NCI-H2196 treated with DMSO at 0.1 percent for 48 hours (cell line): ENCODE measurements around the gene IRF2BP2.
"Not testable (repeated sequence)": the region's sequence is repeated elsewhere in the genome, so short reads cannot be mapped to it uniquely, and the experiment has no call there.

Experiments used
- DNase-seq: peaks from one replicate; lab custom pipeline; 2025; ENCODE audit not compliant: unreplicated experiment; lab: John Stamatoyannopoulos, UW

IRF2BP2 gene

DNA sequence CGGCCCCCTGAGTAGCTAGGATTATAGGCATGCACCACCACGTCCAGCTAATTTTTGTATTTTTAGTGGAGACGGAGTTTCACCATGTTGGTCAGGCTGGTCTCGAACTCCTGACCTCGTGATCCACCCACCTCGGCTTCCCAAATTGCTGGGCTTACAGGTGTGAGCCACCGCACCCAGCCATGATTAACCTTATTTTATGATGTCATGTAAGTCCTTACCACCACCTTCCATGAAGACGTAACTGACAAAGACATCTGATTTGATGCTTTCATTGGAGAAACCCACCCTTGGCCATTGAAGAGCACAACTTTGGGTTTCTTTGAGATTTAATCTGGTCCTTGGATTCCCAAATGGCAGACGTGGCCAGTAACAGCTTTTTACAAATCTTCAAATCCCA, 24.9 kb upstream of the IRF2BP2 start:
- DNase-seq, result not testable (repeated sequence)

DNA sequence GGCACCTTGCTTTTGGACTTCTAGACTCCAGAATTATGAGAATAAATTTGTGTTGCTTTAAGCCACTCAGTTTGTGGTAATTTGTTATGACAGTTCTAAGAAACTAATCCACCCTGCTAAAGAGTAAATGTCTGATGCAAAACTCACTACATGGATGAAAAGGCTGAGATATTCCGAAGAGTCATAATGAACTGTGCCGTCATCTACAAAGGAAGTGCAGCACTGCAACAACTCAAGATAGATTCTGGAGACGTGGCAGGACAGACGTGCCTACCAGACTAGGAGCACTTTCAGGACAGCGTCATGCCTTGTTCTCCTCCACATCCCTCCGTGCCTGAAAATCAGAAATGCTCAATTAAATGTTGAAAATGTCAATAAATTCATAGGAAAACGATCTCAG, 24.4 kb upstream of the IRF2BP2 start:
- DNase-seq, result no peak

DNA sequence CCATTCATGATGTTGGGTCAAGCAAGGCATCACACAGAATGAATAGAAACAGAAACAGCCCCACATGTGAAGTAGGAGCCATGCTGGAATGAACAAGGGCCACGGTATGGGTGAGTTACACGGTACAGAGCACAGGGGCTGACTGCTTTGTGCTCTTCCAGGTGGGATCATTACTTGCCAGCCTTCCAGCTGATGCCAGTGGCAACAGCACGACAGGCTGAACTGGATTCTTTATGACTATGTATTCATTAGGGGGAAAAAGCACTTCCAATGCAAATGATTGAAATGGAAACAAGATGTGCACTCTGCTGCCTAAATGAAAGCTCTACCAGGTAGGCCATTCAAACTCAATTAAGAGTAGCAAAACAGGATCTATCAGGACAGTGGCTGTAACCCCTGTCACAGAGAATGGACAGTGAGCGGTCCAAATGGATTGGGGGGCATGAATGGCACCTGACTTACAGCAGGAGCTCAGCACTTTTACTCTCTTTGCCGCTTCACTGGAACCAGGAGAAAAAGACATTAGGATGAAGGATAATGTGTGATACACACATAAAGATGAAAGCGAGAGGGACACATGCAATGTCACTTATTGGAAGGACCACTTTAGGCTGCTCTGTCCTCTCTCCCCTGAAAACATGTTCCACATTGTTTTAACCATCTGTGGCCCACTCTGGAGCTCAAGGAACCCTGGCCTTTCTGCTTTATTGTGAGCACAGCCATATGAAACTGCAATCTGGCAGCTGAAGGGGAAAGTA, 23.4 kb upstream of the IRF2BP2 start:
- no peak for DNase-seq

DNA sequence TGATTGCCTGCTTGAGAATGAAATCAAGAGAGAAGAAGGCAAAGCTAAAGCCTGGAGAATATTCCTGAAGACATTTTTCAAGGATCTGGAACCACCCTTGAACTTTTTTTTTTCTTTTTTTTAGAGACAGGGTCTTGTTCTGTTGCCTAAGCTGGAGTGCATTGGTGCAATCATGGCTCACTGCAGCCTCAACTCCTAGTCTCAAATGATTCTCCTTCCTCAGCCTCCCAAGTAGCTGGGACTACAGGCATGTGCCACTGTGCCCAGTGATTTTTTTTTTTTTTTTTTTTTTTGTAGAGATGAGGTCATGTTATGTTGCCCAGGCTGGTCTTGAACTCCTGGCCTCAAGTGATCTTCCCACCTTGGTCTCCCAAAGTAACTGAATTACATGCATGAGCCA, 22.2 kb upstream of the IRF2BP2 start:
- DNase-seq, result no peak

GRCh38 chr1:234631721-234632125, 21.7 kb upstream of the IRF2BP2 start:
- no peak for DNase-seq

- DNase-seq, result no peak
Observed at GRCh38 chr1:234629026-234629425, 19.0 kb upstream of the IRF2BP2 start.

DNA sequence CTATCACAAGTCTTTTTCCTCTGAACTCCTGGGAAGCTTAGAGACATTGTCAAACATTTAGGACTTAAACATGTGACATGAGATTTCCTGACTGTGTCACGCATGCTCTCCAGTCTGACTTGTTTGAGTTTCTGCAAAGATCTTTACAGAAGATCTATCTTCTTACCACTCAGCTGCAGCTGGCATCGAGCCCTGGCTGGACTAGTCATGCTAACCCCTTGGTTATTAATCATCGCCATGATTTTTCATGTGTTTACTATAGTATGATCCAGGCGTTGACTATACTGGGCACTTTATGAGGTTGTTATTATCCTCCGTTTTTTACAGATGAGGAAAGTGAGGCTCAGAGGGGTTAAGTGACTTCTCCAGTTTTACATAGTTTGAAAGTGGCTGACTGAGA, 18.1 kb upstream of the IRF2BP2 start:
- no peak for DNase-seq

GRCh38 chr1:234627009-234627950, 17.3 kb upstream of the IRF2BP2 start:
- no peak for DNase-seq

- DNase-seq, result no peak
Observed at GRCh38 chr1:234626391-234626790, 16.4 kb upstream of the IRF2BP2 start.

- DNase-seq, result no peak
Observed at GRCh38 chr1:234624724-234625117, 14.7 kb upstream of the IRF2BP2 start.

GRCh38 chr1:234621657-234622335, 11.8 kb upstream of the IRF2BP2 start:
- DNase-seq, result no peak

- DNase-seq, result no peak
Observed at GRCh38 chr1:234621127-234621468, 11.1 kb upstream of the IRF2BP2 start.

DNA sequence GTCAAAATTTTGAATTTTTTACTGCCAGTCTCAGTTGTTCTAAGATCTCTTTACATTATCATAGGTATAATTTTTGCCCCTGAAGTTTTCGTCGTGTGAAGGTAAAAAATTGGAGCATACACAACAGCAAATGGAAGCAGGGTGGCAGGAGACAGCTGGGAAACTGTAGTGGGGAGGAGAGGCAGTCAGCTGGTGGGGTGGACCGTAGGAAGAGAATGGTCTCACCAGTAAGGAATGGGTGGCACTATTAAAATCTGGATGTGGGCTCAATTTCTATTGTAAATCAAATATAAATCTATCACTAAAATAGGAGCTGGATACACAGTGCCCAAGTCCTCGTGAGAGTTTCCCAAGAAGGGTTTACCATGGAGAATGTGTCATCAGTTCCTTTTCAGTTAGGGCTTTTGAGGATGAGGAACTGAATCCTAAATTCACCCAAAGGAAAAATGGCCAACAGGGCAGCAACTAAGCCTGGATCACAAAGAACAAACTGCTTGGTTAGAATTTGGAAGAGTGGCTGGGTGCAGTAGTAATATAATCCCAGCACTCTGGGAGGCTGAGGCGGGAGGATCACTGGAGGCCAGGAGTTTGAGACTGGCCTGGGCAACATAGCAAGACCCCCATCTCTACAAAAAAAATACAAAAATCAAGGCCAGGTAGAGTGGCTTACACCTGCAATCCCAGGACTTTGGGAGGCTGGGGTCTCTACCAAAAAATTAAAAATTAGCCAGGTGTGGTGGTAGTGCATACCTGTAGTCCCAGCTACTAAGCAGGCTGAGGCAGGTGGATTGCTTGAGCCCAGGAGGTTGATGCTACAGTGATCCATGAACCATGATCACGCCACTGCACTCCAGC, 10.5 kb upstream of the IRF2BP2 start:
- DNase-seq, result no peak

DNA sequence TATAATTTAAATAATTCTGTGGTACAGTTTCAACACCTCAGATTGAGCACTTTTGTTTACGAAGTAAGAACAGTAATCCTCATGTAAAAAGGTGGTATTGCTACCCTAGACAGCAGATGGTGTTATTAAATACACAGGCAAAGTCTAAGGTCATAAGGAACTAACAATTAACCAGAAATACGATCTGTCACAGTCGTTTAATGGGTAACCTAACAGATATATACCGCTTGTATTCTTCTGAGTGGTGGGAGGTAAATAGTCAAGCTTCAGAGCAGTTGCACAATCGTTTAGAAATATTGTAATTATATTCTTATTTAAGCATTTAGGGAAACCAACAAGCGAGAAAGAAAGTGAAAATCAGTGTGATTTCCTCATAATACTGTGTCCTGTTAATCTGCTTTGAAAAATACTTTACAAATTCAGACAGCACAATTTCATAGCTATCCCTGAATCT, 9.8 kb upstream of the IRF2BP2 start:
- no peak for DNase-seq

- DNase-seq, result no peak
Observed at GRCh38 chr1:234619071-234619480, 9.1 kb upstream of the IRF2BP2 start.

DNA sequence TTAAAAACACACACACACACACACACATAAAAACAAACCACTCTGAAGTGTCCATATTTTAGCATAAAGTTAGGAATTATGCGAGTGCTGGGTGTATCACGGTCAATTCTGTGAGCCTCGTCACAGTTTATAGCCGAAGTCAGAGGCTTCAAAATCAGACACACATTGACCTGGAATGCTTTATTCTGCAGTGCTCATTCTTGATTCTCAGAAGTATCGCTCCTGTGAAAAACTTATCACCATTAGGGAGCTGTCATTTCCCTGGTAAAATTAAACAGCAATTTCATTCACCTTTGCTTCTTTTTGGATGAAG, 8.7 kb upstream of the IRF2BP2 start:
- DNase-seq, result no peak

DNA sequence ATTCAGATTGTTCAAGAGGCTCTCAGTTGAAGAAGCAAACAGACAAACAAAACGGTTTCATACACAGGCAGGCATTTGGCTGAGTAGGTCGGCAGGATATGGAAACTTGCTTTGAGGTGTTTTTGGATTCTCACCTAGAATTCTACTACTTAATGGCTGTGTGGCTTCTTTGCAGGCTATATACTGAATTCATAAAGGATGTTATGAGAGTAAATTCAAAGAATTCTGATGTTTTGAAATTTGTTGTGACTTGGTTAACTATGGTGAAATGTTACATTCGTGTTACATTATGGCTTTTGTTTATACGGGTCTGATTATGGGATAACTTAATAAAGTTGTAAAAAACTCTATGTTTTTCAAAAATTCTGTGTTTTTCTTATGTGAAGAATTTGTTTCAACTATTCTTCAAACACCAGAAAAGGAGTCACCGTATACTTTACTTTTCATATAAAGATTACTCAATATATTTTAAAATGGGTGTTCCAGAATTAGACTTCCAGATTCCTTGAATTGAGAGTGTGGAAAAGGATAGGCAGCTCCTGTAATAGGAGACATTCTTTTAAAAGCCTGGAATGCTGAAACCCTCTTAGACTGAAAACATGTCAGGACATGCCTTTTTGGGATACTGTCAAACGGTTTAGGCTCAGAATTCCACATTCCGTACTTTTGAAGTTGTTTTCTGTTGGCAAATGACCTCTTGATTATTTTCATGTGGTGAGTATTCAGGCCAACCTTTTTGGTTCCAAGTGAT, 8.2 kb upstream of the IRF2BP2 start:
- DNase-seq, result no peak

DNA sequence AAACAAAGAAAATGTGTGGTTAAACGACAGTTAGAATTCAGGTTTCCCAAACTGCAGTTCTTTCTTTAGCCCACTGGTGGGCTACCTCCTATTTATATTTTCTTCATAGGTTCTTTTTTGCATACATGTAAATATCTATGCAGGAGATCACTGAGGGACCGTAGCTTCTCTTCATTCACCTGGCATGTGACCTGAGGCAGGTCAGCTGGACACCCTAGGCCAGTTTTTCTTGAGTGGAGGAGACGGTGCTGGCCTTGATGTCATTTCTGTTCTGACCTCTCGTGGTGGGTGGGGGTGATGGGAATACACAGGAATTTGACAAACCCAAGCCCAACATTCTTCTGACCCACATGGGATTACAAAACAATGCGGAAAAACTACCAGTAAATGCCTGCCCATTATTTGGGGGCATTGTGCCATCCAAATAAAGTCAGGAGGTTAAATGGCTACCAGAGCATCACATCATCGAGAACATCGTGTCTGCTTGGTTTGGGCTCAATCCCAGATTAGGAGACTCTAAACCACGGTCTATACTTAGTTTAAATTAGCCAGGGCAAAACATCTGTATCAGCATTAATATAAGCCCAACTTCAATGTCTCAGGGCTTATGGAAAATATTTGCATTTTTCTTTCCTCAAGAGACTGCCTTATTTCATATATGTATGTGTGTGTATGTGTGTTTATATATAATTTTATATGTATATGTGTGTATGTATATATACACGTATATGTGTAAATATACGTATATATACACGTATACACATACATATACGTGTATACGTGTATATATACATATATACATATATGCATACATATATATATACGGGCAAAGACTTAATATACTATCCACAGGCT, 7.4 kb upstream of the IRF2BP2 start:
- DNase-seq, result no peak

DNA sequence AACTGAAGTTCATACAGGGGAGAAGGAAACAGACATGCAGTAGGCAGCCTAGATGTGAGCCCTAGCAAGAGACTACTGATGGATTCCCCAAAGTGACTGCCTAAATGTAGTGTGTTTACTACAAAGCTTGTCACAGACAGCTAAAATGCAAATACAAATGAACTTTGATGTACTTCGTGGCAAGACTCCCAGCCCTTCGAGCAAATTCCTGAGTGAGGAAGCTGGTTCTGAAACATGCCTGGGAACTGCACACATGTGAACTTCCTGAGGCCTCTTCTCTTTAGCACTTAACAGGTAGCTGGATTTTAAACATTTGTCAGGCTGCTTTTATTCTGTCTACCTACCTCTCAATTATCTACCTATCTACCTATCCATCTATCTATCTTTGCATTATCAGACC, 6.7 kb upstream of the IRF2BP2 start:
- no peak for DNase-seq
